ENCODE data around the gene CORO6. TPM values are rescaled to one million over a fixed set of nuclear protein-coding genes. Genes with fewer than 3 reads are reported as not detected.
A peak's percentile ranks its signal among the peaks of the same experiment; 100 is the strongest.

The CORO6 gene
- total and polyA plus RNA-seq, 2 of the 13 experiments (the other 11 are each of a cell fraction or from before 2014, with no cell fraction given) = 0.42 to 0.82 TPM

GRCh38 chr17:29591146-29591736, 31.5 kb downstream of the CORO6 start (continued):
- no peak for TF ChIP-seq NR2F1 (CRISPR knock-in tag; IDR thresholded peaks at IDR 0.05)
- peak; percentile 73 for TF ChIP-seq MXD3 (CRISPR knock-in tag; IDR thresholded peaks at IDR 0.05)
- TF ChIP-seq ZBED4 (CRISPR knock-in tag; IDR thresholded peaks at IDR 0.05; ENCODE audit: borderline replicate concordance) = peak; percentile 32; the same call in 1 of the 2 replicates
- no peak for TF ChIP-seq ZNF251 (CRISPR knock-in tag; IDR thresholded peaks at IDR 0.05)
- peak; percentile 19; the same call in 1 of the 2 replicates for TF ChIP-seq ZNF816 (CRISPR knock-in tag; IDR thresholded peaks at IDR 0.05; ENCODE audit: borderline replicate concordance)
- no peak for TF ChIP-seq CEBPB (IDR thresholded peaks at IDR 0.05; ENCODE audit: borderline replicate concordance, low read depth, low read length)
- TF ChIP-seq ZNF282 (IDR thresholded peaks at IDR 0.05; ENCODE audit: partially characterized antibody) = no peak
- no peak for TF ChIP-seq MIXL1 (CRISPR knock-in tag; IDR thresholded peaks at IDR 0.05)
- TF ChIP-seq ZBTB7B (CRISPR knock-in tag; IDR thresholded peaks at IDR 0.05) = no peak
- TF ChIP-seq ZNF225 (CRISPR knock-in tag; IDR thresholded peaks at IDR 0.05) = no peak
- TF ChIP-seq SETDB1 (CRISPR knock-in tag; IDR thresholded peaks at IDR 0.05; ENCODE audit: borderline replicate concordance) = no peak
- TF ChIP-seq GLI4 (CRISPR knock-in tag; IDR thresholded peaks at IDR 0.05; ENCODE audit: borderline replicate concordance) = no peak
- TF ChIP-seq RFX1 (IDR thresholded peaks at IDR 0.05) = no peak
- no peak for TF ChIP-seq SUZ12 (IDR thresholded peaks at IDR 0.05; ENCODE audit: low read depth, low read length)
- TF ChIP-seq ATF5 (CRISPR knock-in tag; IDR thresholded peaks at IDR 0.05; ENCODE audit: low read depth) = no peak
- TF ChIP-seq XBP1 (CRISPR knock-in tag; IDR thresholded peaks at IDR 0.05) = no peak
- TF ChIP-seq MBD4 (IDR thresholded peaks at IDR 0.05; ENCODE audit: borderline replicate concordance, low read length) = no peak
- no peak for TF ChIP-seq ZNF230 (CRISPR knock-in tag; IDR thresholded peaks at IDR 0.05)
- TF ChIP-seq YEATS2 (CRISPR knock-in tag; IDR thresholded peaks at IDR 0.05; ENCODE audit: borderline replicate concordance) = no peak
- no peak for TF ChIP-seq SMARCC2 (IDR thresholded peaks at IDR 0.05)
- no peak for TF ChIP-seq ZNF83 (CRISPR knock-in tag; IDR thresholded peaks at IDR 0.05; ENCODE audit: borderline replicate concordance)
- no peak for TF ChIP-seq PITX1 (CRISPR knock-in tag; IDR thresholded peaks at IDR 0.05)
- no peak for TF ChIP-seq ZNF136 (CRISPR knock-in tag; IDR thresholded peaks at IDR 0.05; ENCODE audit: low read depth)
- TF ChIP-seq HMG20A (CRISPR knock-in tag; IDR thresholded peaks at IDR 0.05; ENCODE audit: borderline replicate concordance) = no peak
- no peak for TF ChIP-seq DNMT3B (CRISPR knock-in tag; conservative IDR thresholded peaks at IDR 0.05)
- TF ChIP-seq MED8 (CRISPR knock-in tag; IDR thresholded peaks at IDR 0.05; ENCODE audit: insufficient replicate concordance) = no peak
